ENCODE data around the gene VCAN. TPM values are rescaled to one million over a fixed set of nuclear protein-coding genes. Genes with fewer than 3 reads are reported as not detected.

Gene VCAN
- total RNA-seq, result 696 and 976 TPM in 2 replicates

GRCh38 chr5:83471405-83472212, at the start of gene VCAN:
Gene VCAN, plus strand, starts transcription at chr5:83471744. Its CDS starts 11,775 bp downstream, at chr5:83483519.

Other genes starting within 250 kb of the VCAN start
- 1.1 and 1.3 TPM in 2 replicates for gene HAPLN1, start 249.1 kb downstream of the VCAN start, total RNA-seq

Measured in cardiac atrium fibroblast (primary cell).